ENCODE data around the gene CCDC40. TPM values are rescaled to one million over a fixed set of nuclear protein-coding genes. Genes with fewer than 3 reads are reported as not detected.

The CCDC40 gene
- total RNA-seq, 3 donors from 2014 or later, result 0.25 to 0.98 (median 0.29) TPM

GRCh38 chr17:80109713-80110446 is 73.4 kb downstream of the CCDC40 start:
- no peaks in the 10 kb centered on the region for H3K4me1 Mint-ChIP-seq (ENCODE audit: low read depth)
- DNase-seq, result no peak
- peaks cover under 1% of the 10 kb centered on the region for H3K9me3 Mint-ChIP-seq
- H3K27me3 Mint-ChIP-seq (ENCODE audit: low read depth), result no peaks in the 10 kb centered on the region
- no peak overlapping the region for H3K4me3 Mint-ChIP-seq
- H3K36me3 Mint-ChIP-seq (ENCODE audit: insufficient read depth), result no peaks in the 10 kb centered on the region
- ATAC-seq, result no peak

- no peaks in the 10 kb centered on the region for H3K27me3 Mint-ChIP-seq (ENCODE audit: low read depth)
- no peaks in the 10 kb centered on the region for H3K4me1 Mint-ChIP-seq (ENCODE audit: low read depth)
- H3K9me3 Mint-ChIP-seq, result peaks cover 6% of the 10 kb centered on the region
- ATAC-seq, result no peak
- H3K4me3 Mint-ChIP-seq, result no peak overlapping the region
- no peak for DNase-seq
- no peaks in the 10 kb centered on the region for H3K36me3 Mint-ChIP-seq (ENCODE audit: insufficient read depth)
Measured at GRCh38 chr17:80110447-80110812, 74.0 kb downstream of the CCDC40 start.

GRCh38 chr17:80110927-80111701 is 74.7 kb downstream of the CCDC40 start:
- DNase-seq (no peak), ATAC-seq (no peak)
- Mint-ChIP-seq H3K4me1 (ENCODE audit: low read depth) (no peaks in the 10 kb centered on the region), H3K9me3 (peaks cover 7% of the 10 kb centered on the region), H3K27me3 (ENCODE audit: low read depth) (no peaks in the 10 kb centered on the region), H3K4me3 (no peak overlapping the region), H3K36me3 (ENCODE audit: insufficient read depth) (no peaks in the 10 kb centered on the region)

- no peak overlapping the region for H3K4me3 Mint-ChIP-seq
- H3K27me3 Mint-ChIP-seq (ENCODE audit: low read depth), result no peaks in the 10 kb centered on the region
- H3K4me1 Mint-ChIP-seq (ENCODE audit: low read depth), result no peaks in the 10 kb centered on the region
- H3K9me3 Mint-ChIP-seq, result peaks cover 7% of the 10 kb centered on the region
- no peaks in the 10 kb centered on the region for H3K36me3 Mint-ChIP-seq (ENCODE audit: insufficient read depth)
- DNase-seq, result no peak
- no peak for ATAC-seq
Measured at GRCh38 chr17:80111702-80112470, 75.4 kb downstream of the CCDC40 start.

- no peak overlapping the region for H3K4me3 Mint-ChIP-seq
- DNase-seq (no peak), ATAC-seq (no peak)
- no peaks in the 10 kb centered on the region for H3K4me1 Mint-ChIP-seq (ENCODE audit: low read depth)
- H3K27me3 Mint-ChIP-seq (ENCODE audit: low read depth), result no peaks in the 10 kb centered on the region
- no peaks in the 10 kb centered on the region for H3K36me3 Mint-ChIP-seq (ENCODE audit: insufficient read depth)
- peaks cover 7% of the 10 kb centered on the region for H3K9me3 Mint-ChIP-seq
Measured at GRCh38 chr17:80112471-80113032, 76.1 kb downstream of the CCDC40 start.

GRCh38 chr17:80113033-80113484 is 76.6 kb downstream of the CCDC40 start:
- DNase-seq, result no peak
- Mint-ChIP-seq H3K9me3 (peaks cover 7% of the 10 kb centered on the region), H3K4me1 (ENCODE audit: low read depth) (no peaks in the 10 kb centered on the region), H3K27me3 (ENCODE audit: low read depth) (no peaks in the 10 kb centered on the region), H3K4me3 (no peak overlapping the region), H3K36me3 (ENCODE audit: insufficient read depth) (no peaks in the 10 kb centered on the region)
- ATAC-seq, result no peak

- Mint-ChIP-seq H3K4me1 (ENCODE audit: low read depth) (no peaks in the 10 kb centered on the region), H3K9me3 (peaks cover 7% of the 10 kb centered on the region), H3K4me3 (no peak overlapping the region), H3K27me3 (ENCODE audit: low read depth) (no peaks in the 10 kb centered on the region), H3K36me3 (ENCODE audit: insufficient read depth) (no peaks in the 10 kb centered on the region)
- DNase-seq (no peak), ATAC-seq (no peak)
Measured at GRCh38 chr17:80114758-80115157, 78.3 kb downstream of the CCDC40 start.

- Mint-ChIP-seq H3K4me1 (ENCODE audit: low read depth) (no peaks in the 10 kb centered on the region), H3K27me3 (ENCODE audit: low read depth) (no peaks in the 10 kb centered on the region), H3K36me3 (ENCODE audit: insufficient read depth) (no peaks in the 10 kb centered on the region), H3K4me3 (no peak overlapping the region), H3K9me3 (peaks cover 7% of the 10 kb centered on the region)
- no peak for DNase-seq
- no peak for ATAC-seq
Measured at GRCh38 chr17:80115159-80115558, 78.7 kb downstream of the CCDC40 start.

GRCh38 chr17:80116276-80116920 is 80.0 kb downstream of the CCDC40 start:
- Mint-ChIP-seq H3K4me1 (ENCODE audit: low read depth) (no peaks in the 10 kb centered on the region), H3K9me3 (peaks cover 7% of the 10 kb centered on the region), H3K27me3 (ENCODE audit: low read depth) (no peaks in the 10 kb centered on the region), H3K36me3 (ENCODE audit: insufficient read depth) (no peaks in the 10 kb centered on the region), H3K4me3 (no peak overlapping the region)
- ATAC-seq, result no peak
- DNase-seq, result no peak

- Mint-ChIP-seq H3K27me3 (ENCODE audit: low read depth) (no peaks in the 10 kb centered on the region), H3K9me3 (peaks cover 7% of the 10 kb centered on the region), H3K4me1 (ENCODE audit: low read depth) (no peaks in the 10 kb centered on the region), H3K36me3 (ENCODE audit: insufficient read depth) (no peaks in the 10 kb centered on the region), H3K4me3 (no peak overlapping the region)
- ATAC-seq (no peak), DNase-seq (no peak)
Measured at GRCh38 chr17:80116921-80117380, 80.5 kb downstream of the CCDC40 start.

- H3K36me3 Mint-ChIP-seq (ENCODE audit: insufficient read depth), result no peaks in the 10 kb centered on the region
- no peak for ATAC-seq
- H3K4me1 Mint-ChIP-seq (ENCODE audit: low read depth), result no peaks in the 10 kb centered on the region
- H3K27me3 Mint-ChIP-seq (ENCODE audit: low read depth), result no peaks in the 10 kb centered on the region
- no peak for DNase-seq
- H3K9me3 Mint-ChIP-seq, result peaks cover 7% of the 10 kb centered on the region
- H3K4me3 Mint-ChIP-seq, result no peak overlapping the region
Measured at GRCh38 chr17:80117491-80118401, 81.3 kb downstream of the CCDC40 start.

GRCh38 chr17:80118601-80119270 is 82.3 kb downstream of the CCDC40 start:
- Mint-ChIP-seq H3K4me3 (no peak overlapping the region), H3K4me1 (ENCODE audit: low read depth) (no peaks in the 10 kb centered on the region), H3K9me3 (peaks cover 7% of the 10 kb centered on the region), H3K27me3 (ENCODE audit: low read depth) (no peaks in the 10 kb centered on the region), H3K36me3 (ENCODE audit: insufficient read depth) (no peaks in the 10 kb centered on the region)
- no peak for DNase-seq
- ATAC-seq, result no peak

Measured in activated T-cell treated with anti-CD3 and anti-CD28 coated beads, Interleukin-2, amount 50 U/mL, for 4 hours (primary cell).